HG03460 (cell line): Measurements from ENCODE around the gene TNFRSF6B.
A peak's percentile ranks its signal among the peaks of the same experiment; 100 is the strongest.
"Not testable (repeated sequence)": the region's sequence is repeated elsewhere in the genome, so short reads cannot be mapped to it uniquely, and the experiment has no call there.

Experiments used
- ATAC-seq: cut with Tn5 transposase; IDR thresholded peaks from one replicate; pipeline ENCODE4 v1.9.1; 2021; ENCODE audit not compliant: unreplicated experiment

TNFRSF6B gene, protein sequence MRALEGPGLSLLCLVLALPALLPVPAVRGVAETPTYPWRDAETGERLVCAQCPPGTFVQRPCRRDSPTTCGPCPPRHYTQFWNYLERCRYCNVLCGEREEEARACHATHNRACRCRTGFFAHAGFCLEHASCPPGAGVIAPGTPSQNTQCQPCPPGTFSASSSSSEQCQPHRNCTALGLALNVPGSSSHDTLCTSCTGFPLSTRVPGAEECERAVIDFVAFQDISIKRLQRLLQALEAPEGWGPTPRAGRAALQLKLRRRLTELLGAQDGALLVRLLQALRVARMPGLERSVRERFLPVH

DNA sequence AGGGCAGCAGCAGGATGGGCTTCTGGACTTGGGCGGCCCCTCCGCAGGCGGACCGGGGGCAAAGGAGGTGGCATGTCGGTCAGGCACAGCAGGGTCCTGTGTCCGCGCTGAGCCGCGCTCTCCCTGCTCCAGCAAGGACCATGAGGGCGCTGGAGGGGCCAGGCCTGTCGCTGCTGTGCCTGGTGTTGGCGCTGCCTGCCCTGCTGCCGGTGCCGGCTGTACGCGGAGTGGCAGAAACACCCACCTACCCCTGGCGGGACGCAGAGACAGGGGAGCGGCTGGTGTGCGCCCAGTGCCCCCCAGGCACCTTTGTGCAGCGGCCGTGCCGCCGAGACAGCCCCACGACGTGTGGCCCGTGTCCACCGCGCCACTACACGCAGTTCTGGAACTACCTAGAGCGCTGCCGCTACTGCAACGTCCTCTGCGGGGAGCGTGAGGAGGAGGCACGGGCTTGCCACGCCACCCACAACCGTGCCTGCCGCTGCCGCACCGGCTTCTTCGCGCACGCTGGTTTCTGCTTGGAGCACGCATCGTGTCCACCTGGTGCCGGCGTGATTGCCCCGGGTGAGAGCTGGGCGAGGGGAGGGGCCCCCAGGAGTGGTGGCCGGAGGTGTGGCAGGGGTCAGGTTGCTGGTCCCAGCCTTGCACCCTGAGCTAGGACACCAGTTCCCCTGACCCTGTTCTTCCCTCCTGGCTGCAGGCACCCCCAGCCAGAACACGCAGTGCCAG, at the start of gene TNFRSF6B:
Gene TNFRSF6B, plus strand, starts transcription at position 25 of the 729 bp plus-strand sequence. Its CDS starts 116 bp downstream, at position 141.
- no peak for ATAC-seq

DNA sequence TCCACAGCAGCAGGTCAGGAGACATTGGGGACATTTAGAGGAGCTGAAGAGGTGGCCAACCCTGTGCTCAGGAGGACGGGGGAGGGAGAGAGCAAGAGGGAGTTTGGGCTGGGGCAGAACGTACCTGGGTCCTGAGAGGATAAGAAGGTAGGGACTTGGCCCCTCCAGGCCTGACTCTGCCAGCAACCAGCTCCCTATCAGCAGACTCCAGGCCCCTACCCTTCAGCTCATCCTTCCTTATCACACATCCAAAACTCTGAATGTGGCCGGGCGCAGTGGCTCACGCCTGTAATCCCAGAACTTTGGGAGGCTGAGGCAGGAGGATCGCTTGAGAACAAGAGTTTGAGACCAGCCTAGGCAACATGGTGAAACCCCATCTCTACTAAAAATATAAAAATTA, 48.3 kb upstream of the TNFRSF6B start:
- ATAC-seq: no peak

DNA sequence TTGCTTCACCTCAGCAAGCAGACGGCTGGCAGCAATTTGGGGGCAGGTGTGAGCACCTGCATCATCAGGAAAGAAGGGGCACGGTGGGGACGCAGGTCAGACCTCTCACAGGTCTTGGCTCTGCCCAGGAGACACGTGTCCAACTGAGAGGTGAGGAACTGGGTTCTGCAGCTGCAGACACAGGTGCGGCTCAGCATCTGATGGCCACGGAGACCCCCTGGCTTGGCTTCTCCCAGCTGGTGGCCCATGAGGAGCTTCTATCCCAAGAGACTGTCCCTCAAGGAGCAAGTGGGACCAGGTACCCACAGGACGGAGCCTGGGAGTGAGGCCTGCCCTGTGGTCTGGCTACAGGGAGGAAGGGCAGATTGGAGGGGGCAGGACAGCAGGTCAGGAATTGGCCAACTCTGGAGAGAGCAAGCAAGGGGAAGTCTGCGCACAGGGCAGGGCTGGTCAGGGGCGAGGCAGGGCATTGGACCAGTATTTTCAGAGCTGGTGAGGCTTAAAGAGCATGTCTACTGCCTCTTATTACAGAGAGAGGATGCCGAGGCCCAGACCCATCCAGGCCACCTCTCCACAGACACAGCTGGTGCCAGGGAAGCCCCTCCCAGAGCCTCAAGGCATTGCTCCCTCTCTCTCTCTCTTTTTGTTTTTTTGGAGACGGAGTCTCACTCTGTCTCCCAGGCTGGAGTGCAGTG, 47.4 kb upstream of the TNFRSF6B start:
- ATAC-seq: no peak

DNA sequence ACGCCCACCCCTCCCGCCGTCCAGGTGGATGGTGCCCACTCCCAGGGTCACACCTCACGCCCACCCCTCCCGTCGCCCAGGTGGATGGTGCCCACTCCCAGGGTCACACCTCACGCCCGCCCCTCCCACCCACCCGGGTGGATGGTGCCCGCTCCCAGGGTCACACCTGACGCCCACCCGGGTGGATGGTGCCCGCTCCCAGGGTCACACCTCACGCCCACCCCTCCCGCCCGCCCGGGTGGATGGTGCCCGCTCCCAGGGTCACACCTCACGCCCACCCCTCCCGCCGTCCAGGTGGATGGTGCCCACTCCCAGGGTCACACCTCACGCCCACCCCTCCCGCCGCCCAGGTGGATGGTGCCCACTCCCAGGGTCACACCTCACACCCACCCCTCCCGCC, 46.0 kb upstream of the TNFRSF6B start:
- ATAC-seq: not testable (repeated sequence)

DNA sequence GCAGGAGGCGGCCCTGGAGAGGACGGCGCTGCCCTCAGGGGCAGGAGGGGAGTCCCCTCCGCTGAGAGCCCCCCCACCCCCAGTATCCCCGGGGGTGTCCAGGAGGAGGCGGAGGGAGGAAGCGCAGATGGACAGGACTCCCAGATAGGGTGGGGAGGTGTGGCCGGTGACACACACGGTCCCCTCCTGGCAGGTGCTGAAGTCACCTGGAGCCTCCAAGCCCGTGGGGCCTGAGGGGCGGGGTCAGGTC, 44.6 kb upstream of the TNFRSF6B start:
- ATAC-seq: no peak

DNA sequence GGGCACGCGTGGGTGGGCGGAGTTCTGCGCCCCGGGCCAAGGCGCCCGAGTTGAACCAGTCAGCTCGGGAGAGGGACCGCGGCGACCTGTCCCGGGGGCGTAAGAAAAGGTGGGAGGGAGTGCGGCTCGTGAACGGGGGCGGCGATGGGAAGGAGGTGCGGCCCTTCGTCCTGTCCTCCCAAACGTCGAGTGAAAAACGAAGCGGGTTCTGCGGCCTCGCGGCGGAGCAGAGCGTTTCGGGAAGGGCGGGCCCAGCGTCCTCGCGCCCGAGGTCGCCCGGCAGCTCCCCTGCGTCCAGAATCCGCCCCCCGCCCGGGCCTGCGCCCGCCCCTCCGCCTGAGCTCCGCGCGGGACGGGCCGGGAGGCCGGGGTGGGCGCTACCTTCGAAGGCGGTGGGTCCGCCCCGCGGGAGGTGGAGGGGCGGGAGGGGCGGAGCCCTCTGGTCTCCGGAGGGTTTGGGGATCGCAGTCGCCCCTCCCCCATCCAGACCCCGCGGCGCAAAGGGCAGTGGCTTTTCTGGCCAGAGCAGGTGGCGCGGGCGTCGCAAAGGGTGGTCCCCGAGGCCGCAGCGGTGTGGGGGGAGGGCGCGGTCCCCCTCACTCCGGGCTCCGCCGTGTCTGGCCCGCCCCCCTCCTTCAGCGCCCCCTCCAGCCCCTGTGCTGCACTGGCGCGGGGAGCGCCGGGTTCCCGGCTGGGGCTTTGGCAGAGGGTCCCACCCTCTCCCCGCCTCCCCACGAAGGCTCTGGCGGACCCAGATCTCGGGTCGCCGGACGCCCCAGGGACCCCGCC, 44.1 kb upstream of the TNFRSF6B start:
- no peak for ATAC-seq

DNA sequence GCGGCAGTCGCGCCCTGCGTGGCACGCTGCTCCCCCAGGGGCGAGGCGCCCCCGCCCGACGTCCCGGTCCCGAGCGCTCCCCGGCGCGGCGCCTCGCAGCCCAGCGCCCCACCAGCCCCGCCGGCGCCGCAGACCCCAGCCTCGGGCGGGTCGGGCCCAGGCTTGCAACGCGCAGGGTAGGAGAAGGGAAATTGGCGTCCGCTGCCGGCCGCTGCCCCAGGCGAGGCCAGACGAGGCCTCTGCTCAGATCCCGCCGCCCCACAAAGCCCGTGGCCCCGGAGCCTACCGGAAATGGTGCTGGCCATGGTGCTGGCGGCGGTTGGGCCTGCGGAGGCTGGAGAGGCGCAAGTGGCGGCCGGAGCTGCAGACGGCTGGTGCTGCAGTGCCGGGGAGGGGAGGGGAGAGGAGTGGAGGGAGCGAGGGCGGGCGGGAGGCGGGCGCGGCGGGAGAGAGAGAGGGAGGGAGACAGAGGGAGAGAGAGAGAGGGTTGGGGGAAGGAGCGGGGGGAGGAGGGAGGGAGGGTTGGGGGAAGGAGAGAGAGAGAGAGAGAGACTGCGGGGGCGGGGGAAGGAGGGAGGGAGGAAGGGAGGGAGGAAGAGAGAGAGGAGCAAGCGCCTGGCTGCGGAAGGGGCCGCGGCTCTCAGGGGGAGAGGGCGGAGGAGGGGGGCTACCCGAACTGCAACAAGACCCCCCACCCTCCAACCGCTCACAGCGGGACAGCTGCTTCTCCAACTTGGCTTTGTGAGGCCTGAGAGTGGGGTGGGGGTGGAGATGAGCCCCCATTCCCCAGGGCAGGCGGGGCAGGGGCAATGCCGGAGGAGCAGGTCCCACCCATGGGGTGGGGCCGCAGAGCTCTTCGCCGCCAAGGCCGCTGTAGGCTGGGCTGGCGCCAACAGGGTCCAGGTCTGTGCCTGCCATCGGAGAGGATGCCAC, 43.1 kb upstream of the TNFRSF6B start, which contains the start of gene STMN3:
Gene STMN3, minus strand, starts transcription at position 384 of the 933 bp plus-strand sequence. Its CDS starts 79 bp downstream, at position 305.
- no peak for ATAC-seq

DNA sequence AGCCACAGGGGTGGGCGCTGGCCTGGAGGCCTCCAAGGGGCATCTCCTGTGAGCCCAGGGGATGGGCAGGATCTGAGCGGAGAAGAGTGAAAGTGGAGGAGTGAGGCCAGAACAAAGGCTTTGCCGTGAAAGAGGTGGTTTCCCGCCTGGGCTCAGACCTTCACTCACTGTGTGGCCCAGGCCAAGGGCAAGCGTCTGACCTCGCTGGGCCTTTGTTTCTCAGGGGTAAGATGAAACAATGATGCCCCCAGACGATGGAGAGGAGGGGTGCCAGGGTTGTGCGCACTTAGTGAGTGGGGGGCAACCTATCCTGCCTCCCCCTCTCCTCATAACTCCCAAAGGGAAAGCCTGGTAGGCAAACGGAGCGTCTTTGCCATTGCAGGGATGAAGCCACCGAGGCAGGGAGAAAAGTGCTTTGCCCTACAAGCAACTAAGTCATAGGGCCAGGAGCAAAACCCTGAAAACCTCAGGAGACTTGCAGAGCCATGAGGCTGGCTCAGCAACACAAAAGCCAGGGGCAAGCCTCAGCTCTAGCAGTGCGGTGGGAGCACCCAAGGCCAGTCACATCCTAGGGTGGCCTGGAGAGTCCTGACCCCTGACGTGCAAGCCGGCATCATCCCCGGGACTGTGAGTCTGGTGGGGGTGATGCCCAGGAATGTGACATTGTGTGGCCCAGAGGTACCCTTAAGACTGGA, 42.3 kb upstream of the TNFRSF6B start:
- ATAC-seq: no peak

DNA sequence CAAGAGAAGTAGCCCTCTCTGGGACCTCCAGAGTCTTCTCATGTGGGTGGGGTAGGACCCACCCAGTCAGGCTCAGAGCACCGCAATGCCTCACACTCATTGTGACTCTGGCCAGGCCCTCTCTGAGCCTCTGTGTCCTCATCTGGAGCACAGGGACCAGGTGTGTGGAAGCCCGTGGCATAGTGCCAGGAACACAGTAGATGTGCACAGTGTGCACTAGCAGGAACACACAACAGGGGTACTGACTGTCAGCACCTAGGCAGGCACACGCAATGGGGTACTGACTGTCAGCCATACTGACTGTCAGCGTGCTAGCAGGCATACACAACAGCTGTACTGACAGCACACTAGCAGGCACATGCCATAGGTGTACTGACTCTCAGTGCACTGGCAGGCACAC, 41.2 kb upstream of the TNFRSF6B start:
- ATAC-seq: no peak

DNA sequence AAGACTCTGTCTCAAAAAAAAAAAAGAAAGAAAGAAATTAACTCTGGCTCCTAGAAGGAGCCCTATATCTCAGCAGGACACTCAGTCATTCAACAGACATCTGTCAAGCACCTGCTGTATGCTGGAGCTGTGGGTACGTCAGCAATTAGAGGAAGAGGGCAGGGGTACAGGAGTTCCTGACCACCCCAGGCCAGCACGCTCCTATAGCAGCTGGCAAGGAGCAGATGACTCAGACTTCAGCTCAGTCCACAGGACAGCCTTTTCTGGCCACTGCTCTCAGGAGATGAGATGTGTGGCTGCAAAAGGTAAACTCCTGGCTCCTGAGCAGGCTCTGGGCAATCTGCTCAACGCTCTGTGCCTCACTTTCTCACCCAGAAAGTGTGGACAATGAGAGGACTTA, 40.0 kb upstream of the TNFRSF6B start:
- no peak for ATAC-seq

DNA sequence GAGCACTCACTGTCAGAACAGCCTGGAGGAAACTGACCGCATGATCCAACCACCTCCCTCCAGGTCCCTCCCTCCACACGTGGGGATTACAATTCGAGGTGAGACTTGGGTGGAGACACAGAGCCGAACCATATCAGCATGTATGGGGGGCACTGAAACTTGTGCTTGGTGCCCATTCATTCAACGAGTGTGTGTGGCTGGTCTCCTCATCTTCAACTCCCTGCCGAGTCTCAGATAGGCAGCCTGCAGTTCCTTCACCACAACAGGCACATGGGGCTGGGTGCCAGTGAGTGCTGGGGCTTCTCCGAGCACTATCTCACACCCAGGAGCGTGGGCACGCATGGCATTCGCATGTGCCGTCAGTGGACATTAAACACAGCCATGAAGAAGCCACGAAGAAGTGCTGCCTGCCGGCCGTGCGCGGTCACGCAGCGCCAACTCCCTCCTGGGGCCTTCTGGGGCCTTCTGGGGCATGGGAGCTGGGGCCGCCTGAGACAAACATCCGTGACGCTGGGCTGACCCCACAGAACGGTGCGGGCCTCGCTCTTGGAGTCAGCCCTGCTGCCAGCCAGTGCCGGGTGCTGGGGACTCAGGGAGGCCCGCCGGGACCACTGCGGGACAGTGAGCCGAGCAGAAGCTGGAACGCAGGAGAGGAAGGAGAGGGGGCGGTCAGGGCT, 39.1 kb upstream of the TNFRSF6B start:
- peak; percentile 6 for ATAC-seq

DNA sequence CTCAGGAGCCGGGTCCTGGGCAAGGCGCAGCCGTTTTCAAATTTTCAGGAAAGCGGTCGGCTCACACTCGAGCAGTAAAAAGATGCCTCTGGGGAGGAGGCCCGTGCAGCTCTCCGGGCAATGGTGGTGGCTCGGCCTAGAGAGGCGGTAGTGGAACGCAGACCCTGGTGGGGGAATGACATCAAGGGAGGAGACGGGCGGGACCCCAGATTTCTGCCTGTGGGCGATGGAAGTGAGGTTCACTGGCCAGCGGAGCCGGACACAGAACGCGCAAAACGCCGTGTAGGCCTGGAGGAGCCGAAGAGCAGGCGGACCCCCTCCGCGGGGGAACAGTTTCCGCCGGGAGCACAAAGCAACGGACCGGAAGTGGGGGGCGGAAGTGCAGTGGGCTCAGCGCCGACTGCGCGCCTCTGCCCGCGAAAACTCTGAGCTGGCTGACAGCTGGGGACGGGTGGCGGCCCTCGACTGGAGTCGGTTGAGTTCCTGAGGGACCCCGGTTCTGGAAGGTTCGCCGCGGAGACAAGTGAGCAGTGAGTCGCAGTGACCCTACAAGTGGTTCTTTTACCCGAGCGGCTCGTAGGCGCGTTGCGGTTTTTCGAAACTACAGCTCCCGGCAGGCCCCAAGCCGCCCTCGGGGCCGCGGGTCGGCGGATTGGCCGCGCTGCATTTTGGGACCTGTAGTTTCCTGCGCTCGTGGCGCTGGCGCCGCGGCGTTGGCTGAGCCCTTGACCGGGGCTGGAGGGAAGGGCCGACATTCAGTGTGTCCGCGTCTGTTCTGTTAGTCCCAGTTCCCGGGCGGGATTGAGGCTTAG, 38.3 kb upstream of the TNFRSF6B start, which contains the start of gene RTEL1:
Gene RTEL1, plus strand, starts transcription at position 376 of the 812 bp plus-strand sequence. CDS start 1,091 bp downstream, outside the sequence.
- peak; percentile 76 for ATAC-seq

DNA sequence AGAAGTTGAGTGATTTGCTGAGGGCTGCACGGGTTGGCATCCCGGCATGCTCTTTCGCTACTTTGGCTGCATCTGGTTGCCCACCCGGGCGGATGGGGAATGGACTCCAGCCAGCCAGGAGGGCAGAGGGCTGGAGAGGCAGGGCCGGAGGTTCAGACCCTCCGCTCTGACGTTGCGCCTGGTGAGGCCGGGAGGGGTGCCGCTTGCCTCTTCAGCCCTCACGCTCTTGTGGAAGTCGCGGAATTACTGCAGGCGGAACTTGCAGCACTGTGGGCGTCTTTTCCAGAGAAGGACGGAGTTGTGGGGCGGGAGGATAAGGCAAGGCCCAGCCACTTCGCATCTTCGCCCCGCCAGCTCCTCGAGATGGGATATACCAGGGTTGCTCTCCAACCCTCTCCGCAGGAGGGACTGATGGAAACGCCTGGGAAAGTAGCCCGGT, 37.7 kb upstream of the TNFRSF6B start:
- ATAC-seq: no peak

DNA sequence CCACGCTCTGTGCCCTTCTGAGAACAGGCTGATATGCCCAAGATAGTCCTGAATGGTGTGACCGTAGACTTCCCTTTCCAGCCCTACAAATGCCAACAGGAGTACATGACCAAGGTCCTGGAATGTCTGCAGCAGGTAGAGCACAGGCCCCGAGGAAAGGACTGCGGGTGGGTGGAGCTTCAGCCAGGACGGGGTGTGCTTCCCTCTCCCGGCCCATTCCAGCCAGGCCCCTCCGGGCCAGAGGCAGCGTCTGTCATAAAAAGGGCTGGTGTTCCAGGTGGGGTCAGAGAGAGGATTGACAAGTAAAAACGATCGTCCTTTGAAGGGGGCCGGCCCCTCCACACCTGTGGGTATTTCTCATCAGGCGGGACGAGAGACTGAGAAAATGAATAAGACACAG, 37.1 kb upstream of the TNFRSF6B start:
- no peak for ATAC-seq

DNA sequence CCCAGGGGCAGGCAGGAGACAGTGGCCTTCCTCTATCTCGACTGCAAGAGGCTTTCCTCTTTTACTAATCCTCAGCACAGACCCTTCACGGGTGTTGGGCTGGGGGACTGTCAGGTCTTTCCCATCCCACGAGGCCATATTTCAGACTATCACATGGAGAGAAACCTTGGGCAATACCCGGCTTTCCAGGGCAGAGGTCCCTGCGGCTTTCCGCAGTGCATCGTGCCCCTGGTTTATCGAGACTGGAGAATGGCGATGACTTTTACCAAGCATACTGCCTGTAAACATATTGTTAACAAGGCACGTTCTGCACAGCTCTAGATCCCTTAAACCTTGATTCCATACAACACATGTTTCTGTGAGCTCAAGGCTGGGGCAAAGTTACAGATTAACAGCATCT, 36.3 kb upstream of the TNFRSF6B start:
- not testable (repeated sequence) for ATAC-seq

DNA sequence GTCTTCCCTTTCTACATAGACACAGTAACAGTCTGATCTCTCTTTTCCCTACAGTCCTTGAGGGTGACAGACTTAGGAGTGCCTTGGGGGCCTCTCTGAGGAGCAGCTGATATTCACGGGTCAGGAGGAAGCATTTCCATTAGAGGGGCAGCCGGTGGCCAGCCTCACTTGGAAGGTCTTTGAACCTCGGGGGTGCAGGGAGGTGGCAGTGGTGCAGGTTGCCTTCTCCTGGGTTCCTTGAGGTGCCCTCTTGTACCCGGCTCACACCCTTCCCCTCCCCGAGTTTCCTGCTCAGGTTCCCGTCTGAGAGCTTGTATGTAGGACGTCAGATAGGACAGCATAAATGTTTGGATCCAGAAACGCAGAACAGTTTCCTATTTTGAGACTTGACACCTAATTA, 35.8 kb upstream of the TNFRSF6B start:
- no peak for ATAC-seq

DNA sequence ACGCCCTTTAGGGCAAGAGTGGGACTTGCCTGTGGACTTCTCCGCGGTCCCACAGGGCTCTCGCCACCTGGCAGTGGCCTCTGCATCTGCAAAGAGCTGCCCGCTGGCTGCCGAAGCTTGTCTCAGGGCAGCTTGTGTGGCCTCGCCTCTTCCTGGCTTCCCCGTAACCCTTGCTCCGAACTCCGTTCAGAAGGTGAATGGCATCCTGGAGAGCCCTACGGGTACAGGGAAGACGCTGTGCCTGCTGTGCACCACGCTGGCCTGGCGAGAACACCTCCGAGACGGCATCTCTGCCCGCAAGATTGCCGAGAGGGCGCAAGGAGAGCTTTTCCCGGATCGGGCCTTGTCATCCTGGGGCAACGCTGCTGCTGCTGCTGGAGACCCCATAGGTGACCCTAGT, 35.3 kb upstream of the TNFRSF6B start:
- ATAC-seq: no peak
